ENCODE data around the gene PHF20. TPM values are rescaled to one million over a fixed set of nuclear protein-coding genes. Genes with fewer than 3 reads are reported as not detected.

The PHF20 gene
- total RNA-seq, 4 donors from 2014 or later: 35.3 to 109 (median 76.5) TPM

DNA sequence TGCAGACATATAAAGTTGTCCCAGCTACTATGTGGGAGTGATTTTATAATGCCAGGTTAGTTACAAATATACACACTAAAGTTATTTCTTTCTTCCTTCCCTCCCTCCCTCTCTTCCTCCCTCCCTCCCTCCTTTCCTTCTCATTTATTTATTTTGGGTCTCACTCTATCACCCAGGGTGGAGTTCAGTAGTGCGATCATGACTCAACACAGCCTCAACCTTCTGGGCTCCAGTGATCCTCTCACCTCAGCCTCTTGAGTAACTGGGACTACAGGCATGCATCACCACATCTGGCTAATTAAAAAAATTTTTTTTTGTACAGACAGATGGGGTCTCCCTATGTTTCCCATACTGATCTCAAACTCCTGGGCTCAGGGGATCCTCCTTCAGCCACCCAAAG, 59.2 kb downstream of the PHF20 start:
- DNase-seq: no peak
- intact Hi-C loops (cut with DNase I; ENCODE audit: low total_unique reads): no loop called here

GRCh38 chr20:35831971-35832370, 60.2 kb downstream of the PHF20 start:
- Histone ChIP-seq H3K36me3 (no peaks in the 10 kb centered on the region), H3K27ac (no peak overlapping the region), H3K27me3 (no peaks in the 10 kb centered on the region), H3K4me1 (no peaks in the 10 kb centered on the region), H3K4me3 (no peak overlapping the region), H3K9me3 (no peaks in the 10 kb centered on the region)
- intact Hi-C loops (cut with DNase I; ENCODE audit: low total_unique reads): no loop called here
- no peak for DNase-seq
- TF ChIP-seq, protein P1, sequence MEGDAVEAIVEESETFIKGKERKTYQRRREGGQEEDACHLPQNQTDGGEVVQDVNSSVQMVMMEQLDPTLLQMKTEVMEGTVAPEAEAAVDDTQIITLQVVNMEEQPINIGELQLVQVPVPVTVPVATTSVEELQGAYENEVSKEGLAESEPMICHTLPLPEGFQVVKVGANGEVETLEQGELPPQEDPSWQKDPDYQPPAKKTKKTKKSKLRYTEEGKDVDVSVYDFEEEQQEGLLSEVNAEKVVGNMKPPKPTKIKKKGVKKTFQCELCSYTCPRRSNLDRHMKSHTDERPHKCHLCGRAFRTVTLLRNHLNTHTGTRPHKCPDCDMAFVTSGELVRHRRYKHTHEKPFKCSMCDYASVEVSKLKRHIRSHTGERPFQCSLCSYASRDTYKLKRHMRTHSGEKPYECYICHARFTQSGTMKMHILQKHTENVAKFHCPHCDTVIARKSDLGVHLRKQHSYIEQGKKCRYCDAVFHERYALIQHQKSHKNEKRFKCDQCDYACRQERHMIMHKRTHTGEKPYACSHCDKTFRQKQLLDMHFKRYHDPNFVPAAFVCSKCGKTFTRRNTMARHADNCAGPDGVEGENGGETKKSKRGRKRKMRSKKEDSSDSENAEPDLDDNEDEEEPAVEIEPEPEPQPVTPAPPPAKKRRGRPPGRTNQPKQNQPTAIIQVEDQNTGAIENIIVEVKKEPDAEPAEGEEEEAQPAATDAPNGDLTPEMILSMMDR (IDR thresholded peaks at IDR 0.05): no peak
- no peak for TF ChIP-seq POLR2A (IDR thresholded peaks at IDR 0.05)

More for the DNA sequence above, 59.2 kb downstream of the PHF20 start:
- Histone ChIP-seq H3K27me3 (no peaks in the 10 kb centered on the region), H3K4me3 (no peak overlapping the region), H3K9me3 (no peaks in the 10 kb centered on the region), H3K27ac (no peak overlapping the region), H3K4me1 (no peaks in the 10 kb centered on the region), H3K36me3 (no peaks in the 10 kb centered on the region)
- TF ChIP-seq, protein P1 (IDR thresholded peaks at IDR 0.05): no peak
- TF ChIP-seq POLR2A (IDR thresholded peaks at IDR 0.05): no peak

GRCh38 chr20:35833241-35833640, 61.4 kb downstream of the PHF20 start:
- Histone ChIP-seq H3K36me3 (no peaks in the 10 kb centered on the region), H3K27ac (no peak overlapping the region)
- no peak for TF ChIP-seq POLR2A (IDR thresholded peaks at IDR 0.05)
- TF ChIP-seq, protein P1 (IDR thresholded peaks at IDR 0.05): no peak

GRCh38 chr20:35837577-35838195, 65.9 kb downstream of the PHF20 start:
- no peaks in the 10 kb centered on the region for H3K36me3 ChIP-seq
- H3K4me1 ChIP-seq: no peaks in the 10 kb centered on the region
- H3K9me3 ChIP-seq: no peaks in the 10 kb centered on the region
- H3K4me3 ChIP-seq: no peak overlapping the region
- no peaks in the 10 kb centered on the region for H3K27me3 ChIP-seq
- intact Hi-C loops (cut with DNase I; ENCODE audit: low total_unique reads): no loop called here
- no peak for DNase-seq
- H3K27ac ChIP-seq: no peak overlapping the region
- TF ChIP-seq POLR2A (IDR thresholded peaks at IDR 0.05): no peak

More at GRCh38 chr20:35833241-35833640, 61.4 kb downstream of the PHF20 start:
- Histone ChIP-seq H3K4me1 (no peaks in the 10 kb centered on the region), H3K27me3 (no peaks in the 10 kb centered on the region), H3K9me3 (no peaks in the 10 kb centered on the region), H3K4me3 (no peak overlapping the region)
- DNase-seq: no peak
- intact Hi-C loops (cut with DNase I; ENCODE audit: low total_unique reads): no loop called here

GRCh38 chr20:35838205-35838604, 66.4 kb downstream of the PHF20 start:
- H3K4me1 ChIP-seq: no peaks in the 10 kb centered on the region
- no peaks in the 10 kb centered on the region for H3K36me3 ChIP-seq
- H3K9me3 ChIP-seq: no peaks in the 10 kb centered on the region
- no peak for TF ChIP-seq POLR2A (IDR thresholded peaks at IDR 0.05)
- TF ChIP-seq, protein P1 (IDR thresholded peaks at IDR 0.05): no peak
- intact Hi-C loops (cut with DNase I; ENCODE audit: low total_unique reads): no loop called here
- no peak for DNase-seq
- no peak overlapping the region for H3K27ac ChIP-seq
- H3K4me3 ChIP-seq: no peak overlapping the region
- no peaks in the 10 kb centered on the region for H3K27me3 ChIP-seq
